IPS DF 6.9 (cell line): Measurements from ENCODE around the gene TRMT112.

Source experiments
- DNase-seq: peaks from one replicate; pipeline ENCODE4 v3.0.0-alpha.2; 2013; ENCODE audit warnings: low read depth, low spot score
- H3K27ac ChIP-seq: one replicate; pipeline ENCODE4 v1.5.1; 2013; ENCODE audit warnings: low read length, control low read depth
- H3K27me3 ChIP-seq: 2 replicates; pipeline ENCODE4 v1.6.1; 2013; ENCODE audit warnings: mild to moderate bottlenecking, low read length; ENCODE audit not compliant: control insufficient read depth, insufficient read depth
- H3K36me3 ChIP-seq: 2 replicates; pipeline ENCODE4 v1.6.1; 2013; ENCODE audit warnings: low read length; ENCODE audit not compliant: control insufficient read depth, insufficient read depth
- H3K4me1 ChIP-seq: 2 replicates; pipeline ENCODE4 v1.6.1; 2013; ENCODE audit warnings: low read length; ENCODE audit not compliant: control insufficient read depth, insufficient read depth
- H3K4me3 ChIP-seq: 2 replicates; pipeline ENCODE4 v1.5.1; 2013; ENCODE audit warnings: mild to moderate bottlenecking, low read length
- H3K9me3 ChIP-seq: 2 replicates; pipeline ENCODE4 v1.6.1; 2013; ENCODE audit warnings: low read length, inconsistent platforms; ENCODE audit not compliant: control insufficient read depth, insufficient read depth
- WGBS: extraction: QIAGEN DNeasy Blood & Tissue Kit; methylation state at CpG from one replicate; pipeline ENCODE4 v1.1.7; 2013; ENCODE audit warnings: mixed read lengths, missing lambda C conversion rate; ENCODE audit not compliant: insufficient read length, insufficient coverage; 5-methylcytosine and 5-hydroxymethylcytosine counted together

Gene TRMT112

DNA sequence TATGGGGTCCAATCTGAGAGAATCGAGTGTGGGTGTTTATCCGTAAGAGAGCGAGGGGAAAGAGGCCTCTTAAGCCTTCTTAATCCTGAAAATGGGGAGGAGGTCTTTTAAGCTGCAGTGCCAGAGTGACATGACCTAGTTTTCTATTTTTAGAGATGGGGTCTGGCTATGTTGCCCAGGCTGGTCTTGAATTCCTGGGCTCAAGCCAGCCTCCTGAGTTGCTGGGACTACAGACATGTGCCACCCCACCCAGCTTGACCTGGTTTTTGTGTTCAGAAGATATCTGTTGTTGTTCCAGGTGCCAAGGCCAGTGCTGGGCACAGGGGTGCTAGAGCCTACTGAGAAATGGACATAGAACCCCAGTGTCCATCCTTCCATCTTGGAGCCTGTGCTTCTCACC, 34.3 kb downstream of the TRMT112 start:
- no peak overlapping the region for H3K27ac ChIP-seq
- H3K4me3 ChIP-seq: no peak overlapping the region
- WGBS: no CpG with 5 or more reads among the region's 3 CpGs

DNA sequence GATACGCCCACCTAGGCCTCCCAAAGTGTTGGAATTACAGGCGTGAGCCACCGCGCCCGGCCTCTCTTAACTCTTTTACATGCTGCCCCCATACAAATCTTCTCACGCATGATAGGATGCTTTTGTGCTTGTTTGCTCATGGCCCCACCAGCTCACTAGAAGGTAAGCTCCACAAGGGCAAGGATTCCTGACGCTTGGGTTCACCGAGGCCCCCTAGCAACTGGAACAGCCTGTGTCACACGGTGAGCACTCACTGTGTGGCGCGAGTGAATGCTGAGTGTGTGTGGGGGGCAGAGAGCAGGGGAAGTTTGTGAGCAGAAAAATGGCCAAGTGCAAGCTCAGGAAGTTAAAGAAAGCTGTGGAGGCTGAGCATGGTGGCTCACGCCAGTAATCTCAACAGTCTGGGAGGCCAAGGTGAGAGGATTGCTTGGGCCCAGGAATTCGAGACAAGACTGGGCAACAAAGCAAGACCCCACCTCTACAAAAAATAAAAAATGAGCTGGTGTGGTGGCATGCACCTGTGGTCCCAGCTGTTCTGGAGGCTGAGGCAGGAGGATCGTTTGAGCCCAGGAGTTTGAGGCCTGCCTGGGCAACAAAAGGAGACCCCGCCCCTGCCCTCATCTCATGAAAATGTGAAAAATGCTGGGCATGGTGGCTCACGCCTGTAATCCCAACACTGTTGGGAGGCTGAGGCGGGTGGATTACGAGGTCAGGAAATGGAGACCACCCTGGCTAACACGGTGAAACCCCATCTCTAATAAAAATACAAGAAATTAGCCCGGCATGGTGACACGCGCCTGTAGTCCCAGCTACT, 35.2 kb downstream of the TRMT112 start:
- Histone ChIP-seq H3K4me1 (peaks cover 5% of the 10 kb centered on the region; the same call in 1 of the 2 replicates), H3K4me3 (no peak overlapping the region), H3K27me3 (no peaks in the 10 kb centered on the region), H3K27ac (no peak overlapping the region), H3K9me3 (no peaks in the 10 kb centered on the region), H3K36me3 (0 out of 2 replicates have a peak, but pooled peaks cover 3% of the 10 kb centered on the region)
- no peak for DNase-seq
- WGBS: no CpG with 5 or more reads among the region's 22 CpGs

More for the DNA sequence above, 34.3 kb downstream of the TRMT112 start:
- Histone ChIP-seq H3K9me3 (no peaks in the 10 kb centered on the region), H3K27me3 (no peaks in the 10 kb centered on the region), H3K4me1 (peaks cover 5% of the 10 kb centered on the region; the same call in 1 of the 2 replicates), H3K36me3 (0 out of 2 replicates have a peak, but pooled peaks cover 3% of the 10 kb centered on the region)
- no peak for DNase-seq

DNA sequence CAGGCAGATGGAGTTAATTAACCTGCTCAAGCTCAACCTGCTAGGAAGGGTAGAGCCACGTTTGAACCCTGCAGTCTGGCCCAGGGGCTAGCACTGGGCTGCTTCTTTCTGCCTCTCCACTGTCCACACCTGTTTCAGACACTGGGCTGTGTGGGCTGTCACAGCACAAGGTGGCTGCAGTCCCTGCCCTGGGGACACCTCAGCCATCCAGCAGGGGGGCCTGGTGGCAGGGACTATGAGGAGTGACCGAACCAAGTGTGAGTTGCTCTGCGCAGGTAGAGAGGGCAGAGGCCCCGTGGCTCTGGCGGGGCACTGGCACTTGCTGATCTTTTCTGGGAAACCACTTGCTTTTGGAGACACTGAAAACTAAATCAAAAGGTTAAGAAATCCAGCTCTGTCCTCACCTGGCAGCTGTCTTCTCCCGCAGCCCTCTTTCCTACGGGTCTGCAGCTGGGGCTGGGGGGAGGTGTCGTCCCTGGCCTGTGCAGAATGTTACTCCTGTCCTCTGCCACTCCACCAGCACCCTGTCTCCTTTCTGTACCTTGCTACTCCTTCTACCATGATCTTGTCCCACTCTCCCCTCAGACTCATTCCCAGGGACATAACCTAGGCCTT, 38.7 kb downstream of the TRMT112 start:
- H3K27ac ChIP-seq: no peak overlapping the region
- H3K27me3 ChIP-seq: no peaks in the 10 kb centered on the region
- no peaks in the 10 kb centered on the region for H3K9me3 ChIP-seq
- H3K4me3 ChIP-seq: no peak overlapping the region
- no CpG with 5 or more reads among the region's 8 CpGs for WGBS
- peaks cover 2% of the 10 kb centered on the region for H3K4me1 ChIP-seq
- H3K36me3 ChIP-seq: 0 out of 2 replicates have a peak, but pooled peaks cover 3% of the 10 kb centered on the region
- no peak for DNase-seq

DNA sequence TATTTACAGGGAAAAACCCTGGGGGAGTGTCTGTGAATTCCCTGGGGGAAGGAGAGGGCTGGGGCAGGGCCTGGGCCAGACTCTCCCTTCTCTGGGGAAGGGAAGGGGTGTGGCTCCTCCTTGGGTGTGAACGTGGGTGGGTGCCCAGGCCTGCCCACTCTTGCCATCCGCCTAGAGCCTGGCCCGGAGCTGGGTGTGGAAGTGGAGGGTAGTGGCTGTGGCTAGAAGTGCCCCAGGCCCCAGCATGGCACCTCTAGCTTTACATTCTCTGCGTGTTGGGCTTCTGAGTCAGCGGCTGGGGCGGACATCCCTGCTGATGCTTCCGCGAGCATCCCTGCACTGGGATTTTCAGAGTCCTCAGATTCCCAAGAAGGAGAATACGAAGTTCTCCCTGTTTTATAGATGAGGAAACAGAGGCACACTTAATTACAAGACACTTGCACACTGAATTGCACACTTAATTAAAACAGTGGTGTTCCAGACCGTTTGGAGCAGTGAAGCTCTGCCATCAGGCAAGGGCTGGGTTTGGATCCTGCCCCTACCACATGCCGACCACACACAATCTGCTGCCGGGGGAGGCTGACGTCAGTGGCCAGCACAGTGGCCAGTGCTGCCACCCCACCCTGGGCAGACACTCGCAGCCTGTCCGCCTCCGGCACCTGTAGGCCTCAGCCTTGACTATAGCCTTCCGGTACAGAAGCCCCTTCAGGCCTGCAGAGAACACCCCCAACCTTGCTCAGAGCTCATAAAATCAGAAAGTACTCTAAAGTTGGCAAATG, 40.5 kb downstream of the TRMT112 start:
- Histone ChIP-seq H3K27ac (no peak overlapping the region), H3K36me3 (0 out of 2 replicates have a peak, but pooled peaks cover 3% of the 10 kb centered on the region), H3K9me3 (no peaks in the 10 kb centered on the region), H3K4me1 (peaks cover 2% of the 10 kb centered on the region), H3K4me3 (no peak overlapping the region), H3K27me3 (no peaks in the 10 kb centered on the region)
- DNase-seq: no peak
- WGBS: no CpG with 5 or more reads among the region's 17 CpGs

DNA sequence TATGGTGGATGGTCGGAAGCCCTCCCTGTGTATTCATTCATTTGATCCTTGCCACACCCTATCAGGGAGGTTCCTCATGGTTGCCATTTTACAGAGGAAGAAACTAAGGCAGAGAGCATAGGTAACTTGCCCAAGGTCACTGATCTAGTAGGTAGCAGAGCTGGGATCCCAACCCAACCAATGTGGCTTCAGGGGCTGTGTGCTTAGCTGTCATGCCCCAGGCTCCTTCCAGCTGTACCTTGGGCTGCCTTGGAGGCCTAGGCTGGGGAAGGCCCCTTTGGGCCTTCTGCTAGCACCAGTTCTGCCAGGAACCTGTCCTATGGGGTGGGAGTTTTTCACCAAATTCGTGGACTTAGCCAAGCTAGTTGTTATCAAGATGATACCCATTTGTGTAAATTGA, 41.5 kb downstream of the TRMT112 start:
- no peaks in the 10 kb centered on the region for H3K9me3 ChIP-seq
- H3K27ac ChIP-seq: no peak overlapping the region
- H3K4me1 ChIP-seq: peaks cover 2% of the 10 kb centered on the region
- H3K4me3 ChIP-seq: no peak overlapping the region
- H3K27me3 ChIP-seq: no peaks in the 10 kb centered on the region
- no peak for DNase-seq
- 0 out of 2 replicates have a peak, but pooled peaks cover 3% of the 10 kb centered on the region for H3K36me3 ChIP-seq
- WGBS: no CpG with 5 or more reads among the region's 2 CpGs

DNA sequence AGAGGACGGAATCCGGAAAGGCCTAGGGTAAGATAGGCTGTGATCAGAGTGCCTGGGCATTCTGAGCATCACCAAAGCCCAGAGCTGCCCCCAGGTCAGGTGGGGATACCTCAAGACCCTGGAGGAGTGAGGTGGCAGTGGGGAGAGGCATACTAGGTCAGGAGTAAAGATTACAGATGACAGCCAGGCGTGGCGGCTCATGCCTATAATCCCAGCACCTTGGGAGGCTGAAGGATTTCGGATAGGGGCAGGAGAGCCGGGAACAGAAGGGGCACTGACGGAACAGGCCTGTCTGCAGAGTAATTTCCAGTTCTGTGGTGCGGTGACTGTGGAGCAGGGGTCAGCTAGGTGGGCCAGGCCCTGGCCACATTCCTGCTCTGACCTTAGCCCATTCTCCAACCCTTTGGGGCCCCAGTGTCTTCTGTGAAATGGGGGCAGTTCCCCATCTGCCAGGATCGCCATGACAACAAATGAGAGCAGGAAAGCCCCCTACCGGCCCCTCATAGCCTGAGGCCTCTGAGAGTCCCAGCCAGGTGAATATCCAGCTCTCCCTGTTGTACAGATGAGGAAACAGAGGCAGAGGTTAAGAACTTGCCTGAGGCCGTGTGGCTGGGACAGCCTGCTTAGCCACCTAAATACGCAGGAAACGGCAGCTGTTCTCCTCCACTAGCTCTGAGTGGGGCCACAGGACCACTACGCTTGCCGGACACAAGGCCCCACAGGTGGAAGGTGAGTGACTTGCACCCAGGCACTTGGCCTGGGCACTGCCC, 42.1 kb downstream of the TRMT112 start:
- WGBS: no CpG with 5 or more reads among the region's 15 CpGs
- H3K9me3 ChIP-seq: no peaks in the 10 kb centered on the region
- H3K36me3 ChIP-seq: 0 out of 2 replicates have a peak, but pooled peaks cover 3% of the 10 kb centered on the region
- DNase-seq: no peak
- peaks cover 2% of the 10 kb centered on the region for H3K4me1 ChIP-seq
- H3K27ac ChIP-seq: no peak overlapping the region
- H3K4me3 ChIP-seq: no peak overlapping the region
- no peaks in the 10 kb centered on the region for H3K27me3 ChIP-seq

DNA sequence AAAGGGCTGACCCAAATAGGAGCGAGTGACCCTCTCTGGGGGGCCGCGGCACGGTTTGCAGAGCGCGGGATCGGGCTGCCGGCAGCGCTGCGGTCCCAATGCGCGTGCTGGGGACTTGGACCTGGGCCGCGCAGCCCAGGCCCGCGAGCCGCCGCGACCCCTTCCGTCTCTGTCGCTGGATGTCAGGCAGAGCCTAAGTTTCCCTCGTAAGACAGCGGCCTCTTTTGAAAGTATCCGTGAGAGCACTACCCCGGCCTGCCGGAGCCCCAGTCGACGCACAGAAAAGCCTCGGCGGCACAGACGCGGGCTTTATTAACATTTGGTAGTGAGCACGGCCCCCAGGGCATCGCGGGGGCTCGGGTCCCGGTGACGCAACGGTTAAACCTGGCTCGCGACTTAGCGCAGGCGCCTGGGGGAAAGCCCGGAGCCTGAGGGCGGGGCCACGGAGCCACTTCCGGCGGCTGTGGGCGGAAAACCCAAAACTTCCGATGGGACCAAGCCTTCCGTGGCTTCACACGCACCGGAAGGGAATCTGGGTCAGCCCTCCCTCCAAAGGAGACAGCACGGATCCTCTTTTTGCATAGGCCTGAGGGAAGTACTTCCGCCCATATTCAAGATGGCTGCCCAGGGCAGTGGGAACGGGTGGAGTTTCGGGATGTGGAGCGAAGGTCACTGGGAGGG, 47.7 kb downstream of the TRMT112 start:
- Histone ChIP-seq H3K4me3 (peak overlapping the region; percentile 57; the same call in 1 of the 2 replicates), H3K27ac (no peak overlapping the region), H3K9me3 (no peaks in the 10 kb centered on the region), H3K27me3 (no peaks in the 10 kb centered on the region), H3K36me3 (peaks cover 20% of the 10 kb centered on the region), H3K4me1 (no peaks in the 10 kb centered on the region)
- peak; percentile 99 for DNase-seq
- no CpG with 5 or more reads among the region's 58 CpGs for WGBS

DNA sequence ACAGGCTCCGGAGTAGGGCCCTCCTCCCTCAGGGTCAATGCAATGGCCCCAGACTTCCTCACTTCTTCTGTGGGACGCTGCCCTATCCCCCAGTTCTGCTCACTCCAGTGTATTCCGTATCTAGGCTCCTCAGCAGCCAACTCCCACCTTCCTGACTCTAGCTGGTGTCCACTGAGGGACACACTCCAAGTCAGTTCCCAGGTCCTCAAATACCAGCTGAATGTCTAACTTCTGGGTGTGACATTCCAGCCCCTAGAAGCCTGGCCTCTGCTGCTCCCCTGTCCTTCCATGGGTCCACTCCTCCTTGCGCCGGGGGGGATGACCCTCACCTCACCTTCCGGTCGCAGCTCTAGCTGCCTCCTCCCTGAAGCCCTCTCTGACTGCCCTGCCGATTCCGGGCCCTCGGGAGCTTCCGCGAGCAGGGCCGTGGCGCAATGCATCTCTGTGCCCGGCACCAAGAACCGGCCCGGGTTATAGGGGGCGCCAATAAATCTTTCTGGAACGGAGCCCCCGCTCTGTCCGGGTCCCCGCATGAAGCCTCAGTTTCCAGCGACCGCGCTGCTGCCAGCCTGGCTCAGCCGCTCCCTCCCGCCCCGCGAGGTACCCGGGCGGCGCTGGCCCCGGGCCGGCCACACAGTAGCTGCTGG, 48.3 kb downstream of the TRMT112 start:
- H3K27me3 ChIP-seq: no peaks in the 10 kb centered on the region
- H3K4me1 ChIP-seq: no peaks in the 10 kb centered on the region
- WGBS: no CpG with 5 or more reads among the region's 34 CpGs
- no peaks in the 10 kb centered on the region for H3K9me3 ChIP-seq
- H3K27ac ChIP-seq: no peak overlapping the region
- no peak for DNase-seq
- peak overlapping the region; percentile 54; the same call in 1 of the 2 replicates for H3K4me3 ChIP-seq
- H3K36me3 ChIP-seq: peaks cover 23% of the 10 kb centered on the region
